Common myeloid progenitor, CD34-positive (primary cell): ENCODE data around the gene SLC28A2.
"Not testable (repeated sequence)": the region's sequence is repeated elsewhere in the genome, so short reads cannot be mapped to it uniquely, and the experiment has no call there.

ENCODE experiments used
- CTCF ChIA-PET: fragments of 350-600 bp; sonication (Branson Sonifier 250); formaldehyde crosslinking; loops from one replicate; lab custom pipeline; 2021; ENCODE audit warnings: antibody characterized with exemption; lab: Charles Lee
- POLR2A ChIA-PET: fragments of 350-600 bp; sonication (Branson Sonifier 250); formaldehyde crosslinking; loops from one replicate; lab custom pipeline; 2021; ENCODE audit warnings: antibody characterized with exemption; lab: Charles Lee
- DNase-seq, 3 donors: peaks; one replicate each; pipeline versions ENCODE4 v3.0.0 to v3.0.0-alpha.2; 2013
- H3K27ac ChIP-seq, 2 experiments: 1 replicate in 1 of 2; 2 replicates in 1 of 2; pipeline ENCODE4 v1.7.0; 2013; ENCODE audit warnings: inconsistent platforms in 2 of 2, low read length in 2 of 2, mild to moderate bottlenecking in 2 of 2, low read depth in 1 of 2, moderate library complexity in 1 of 2; ENCODE audit not compliant: severe bottlenecking in 2 of 2, insufficient read depth in 1 of 2, poor library complexity in 1 of 2
- H3K27me3 ChIP-seq, 5 experiments: replicated peaks in 2 of 5; 1 replicate in 3 of 5; 2 replicates in 2 of 5; pipeline versions ENCODE4 v1.6.1 to v1.7.0; 2013; ENCODE audit warnings: low read length in 4 of 5, mild to moderate bottlenecking in 2 of 5, moderate library complexity in 2 of 5, inconsistent platforms in 1 of 5; ENCODE audit not compliant: insufficient read depth in 5 of 5, control insufficient read depth in 4 of 5
- H3K36me3 ChIP-seq, 4 experiments: 1 replicate in 2 of 4; 2 replicates in 2 of 4; pipeline versions ENCODE4 v1.6.1 to v1.7.0; 2013; ENCODE audit warnings: low read length in 3 of 4, control low read depth in 1 of 4, mild to moderate bottlenecking in 1 of 4; ENCODE audit not compliant: control insufficient read depth in 4 of 4, insufficient read depth in 4 of 4
- H3K4me1 ChIP-seq, 4 experiments: 1 replicate in 3 of 4; 2 replicates in 1 of 4; pipeline versions ENCODE4 v1.6.1 to v1.7.1; 2013; ENCODE audit warnings: low read length in 3 of 4, mild to moderate bottlenecking in 3 of 4, control low read depth in 1 of 4, inconsistent platforms in 1 of 4, moderate library complexity in 1 of 4; ENCODE audit not compliant: control insufficient read depth in 4 of 4, insufficient read depth in 4 of 4; ENCODE audit errors: control extremely low read depth in 1 of 4
- H3K4me3 ChIP-seq, 7 experiments: 1 replicate in 4 of 7; 2 replicates in 3 of 7; pipeline versions ENCODE4 v1.5.1 to v1.7.0; 2013; ENCODE audit warnings: mild to moderate bottlenecking in 7 of 7, low read length in 6 of 7, moderate library complexity in 6 of 7, inconsistent platforms in 2 of 7, low read depth in 2 of 7, control low read depth in 1 of 7; ENCODE audit not compliant: insufficient read depth in 4 of 7, control insufficient read depth in 1 of 7; ENCODE audit errors: extremely low read depth in 1 of 7
- H3K9me3 ChIP-seq, 5 experiments: 1 replicate in 4 of 5; 2 replicates in 1 of 5; pipeline versions ENCODE4 v1.6.1 to v1.7.1; 2013; ENCODE audit warnings: low read length in 4 of 5, mild to moderate bottlenecking in 2 of 5, inconsistent platforms in 1 of 5, low read depth in 1 of 5, moderate library complexity in 1 of 5; ENCODE audit not compliant: control insufficient read depth in 4 of 5, insufficient read depth in 2 of 5; ENCODE audit errors: control extremely low read depth in 1 of 5
- WGBS: methylation state at CpG from one replicate; pipeline ENCODE4 v1.1.5; 2013; ENCODE audit not compliant: insufficient coverage; 5-methylcytosine and 5-hydroxymethylcytosine counted together

SLC28A2 gene

GRCh38 chr15:45298964-45299378 is 46.9 kb downstream of the SLC28A2 start:
- WGBS = 100% methylated on average over 2 of the region's 2 CpGs
- POLR2A ChIA-PET = not testable (repeated sequence)

DNA sequence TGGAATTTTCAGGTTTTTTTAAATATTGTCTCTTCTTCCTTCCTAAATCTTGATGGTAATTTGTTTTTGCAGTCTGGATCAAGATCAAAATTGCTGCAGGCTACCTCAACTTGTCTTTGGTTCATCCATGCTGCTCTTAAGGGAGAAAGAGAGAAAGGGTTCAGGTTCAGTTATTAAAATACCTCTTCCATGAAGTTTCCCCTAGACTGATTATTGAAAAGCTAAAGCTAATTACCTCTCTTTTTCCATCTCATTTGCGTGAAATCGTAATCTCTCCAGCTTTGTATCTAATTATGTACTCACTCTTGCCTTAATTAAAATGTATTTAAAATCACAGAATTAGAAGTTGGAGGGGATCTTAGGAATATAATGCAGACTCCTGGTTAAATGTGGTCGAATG is 52.7 kb downstream of the SLC28A2 start:
- no peak for DNase-seq
- ChIA-PET CTCF (interaction anchor here (0.7 to 2.3 kb wide), 5 partner anchors 10 to 141 kb away, joined by 3 to 14 read pairs (median 3); no protein-coding TSS in a partner anchor), POLR2A (no interaction called here)
- Histone ChIP-seq H3K4me1 (peaks cover 0 to 6% (median 0%) of the 10 kb centered on the region in 4 experiments), H3K27me3 (peaks cover 0 to 7% (median 2%) of the 10 kb centered on the region in 5 experiments), H3K4me3 (no peak overlapping the region), H3K36me3 (no peaks in the 10 kb centered on the region), H3K9me3 (peaks cover 0 to 9% (median 0%) of the 10 kb centered on the region in 5 experiments), H3K27ac (no peak overlapping the region)
- WGBS = no CpG with 5 or more reads among the region's 3 CpGs

More at GRCh38 chr15:45298964-45299378, 46.9 kb downstream of the SLC28A2 start:
- H3K9me3 ChIP-seq = peaks cover 0 to 13% (median 4%) of the 10 kb centered on the region in 5 experiments
- not testable (repeated sequence) for H3K36me3 ChIP-seq, DNase-seq, H3K27ac ChIP-seq, H3K4me3 ChIP-seq, H3K4me1 ChIP-seq, H3K27me3 ChIP-seq
- CTCF ChIA-PET = interaction anchor here (1.5 to 2.1 kb wide), 2 partner anchors 94 to 100 kb away, joined by 3 to 4 read pairs; no protein-coding TSS in a partner anchor

- no peak overlapping the region for H3K27ac ChIP-seq
- H3K27me3 ChIP-seq = peaks cover 0 to 7% (median 2%) of the 10 kb centered on the region in 5 experiments
- WGBS = 90% methylated on average over 2 of the region's 4 CpGs
- peaks cover 0 to 9% (median 0%) of the 10 kb centered on the region in 5 experiments for H3K9me3 ChIP-seq
- H3K4me3 ChIP-seq = no peak overlapping the region
- peaks cover 0 to 6% (median 0%) of the 10 kb centered on the region in 4 experiments for H3K4me1 ChIP-seq
- ChIA-PET POLR2A (no interaction called here), CTCF (interaction anchor here (0.6 to 1.2 kb wide), 2 partner anchors 26 to 31 kb away, joined by 3 read pairs; no protein-coding TSS in a partner anchor)
- DNase-seq = no peak
- H3K36me3 ChIP-seq = no peaks in the 10 kb centered on the region
These were observed 54.1 kb downstream of the SLC28A2 start for GRCh38 chr15:45306105-45306504.

DNA sequence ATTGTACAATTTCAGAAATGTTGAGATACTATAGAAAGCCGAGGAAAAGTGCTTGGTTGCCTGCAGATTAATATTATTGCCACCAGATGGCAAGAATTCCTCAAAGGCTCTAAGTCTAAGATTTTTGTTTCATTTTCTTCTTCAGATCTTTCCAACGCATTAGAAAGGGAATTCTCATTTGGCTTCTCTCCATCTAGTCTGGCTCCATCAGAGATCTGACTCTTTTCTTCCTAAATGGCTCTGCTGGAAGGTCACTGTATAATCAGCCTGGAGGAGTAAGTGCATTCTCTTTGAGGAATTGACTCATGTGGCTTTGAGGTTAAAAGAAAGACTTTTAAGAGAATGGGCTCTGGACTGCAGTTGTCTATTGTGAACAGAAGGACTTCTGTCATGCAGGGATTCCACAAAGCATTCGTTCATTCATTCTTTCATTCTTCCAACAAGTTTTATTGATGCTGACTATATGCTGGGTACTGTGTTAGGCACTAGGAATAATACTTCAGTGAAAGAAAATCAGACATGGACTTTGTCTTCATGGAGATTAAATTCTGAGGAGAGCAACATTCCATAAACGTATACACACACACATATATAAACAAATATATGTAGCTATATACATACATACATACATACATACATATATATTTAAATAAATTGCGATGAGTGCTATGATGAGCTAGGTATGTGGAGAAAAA is 55.3 kb downstream of the SLC28A2 start:
- H3K27me3 ChIP-seq = peaks cover 0 to 7% (median 2%) of the 10 kb centered on the region in 5 experiments
- POLR2A ChIA-PET = no interaction called here
- CTCF ChIA-PET = interaction anchor here (0.7 to 1.7 kb wide), 10 partner anchors 10 to 307 kb away, joined by 3 to 8 read pairs (median 3); no protein-coding TSS in a partner anchor
- H3K4me3 ChIP-seq = peak overlapping the region in 5 of 7 experiments; percentile 19 to 71 (median 50)
- peak; percentile 45 to 54 (median 54) for DNase-seq
- H3K27ac ChIP-seq = no peak overlapping the region
- 0% methylated on average over 2 of the region's 5 CpGs for WGBS
- peaks cover 0 to 6% (median 0%) of the 10 kb centered on the region in 4 experiments for H3K4me1 ChIP-seq
- no peaks in the 10 kb centered on the region for H3K36me3 ChIP-seq
- H3K9me3 ChIP-seq = peaks cover 0 to 6% (median 0%) of the 10 kb centered on the region in 5 experiments

DNA sequence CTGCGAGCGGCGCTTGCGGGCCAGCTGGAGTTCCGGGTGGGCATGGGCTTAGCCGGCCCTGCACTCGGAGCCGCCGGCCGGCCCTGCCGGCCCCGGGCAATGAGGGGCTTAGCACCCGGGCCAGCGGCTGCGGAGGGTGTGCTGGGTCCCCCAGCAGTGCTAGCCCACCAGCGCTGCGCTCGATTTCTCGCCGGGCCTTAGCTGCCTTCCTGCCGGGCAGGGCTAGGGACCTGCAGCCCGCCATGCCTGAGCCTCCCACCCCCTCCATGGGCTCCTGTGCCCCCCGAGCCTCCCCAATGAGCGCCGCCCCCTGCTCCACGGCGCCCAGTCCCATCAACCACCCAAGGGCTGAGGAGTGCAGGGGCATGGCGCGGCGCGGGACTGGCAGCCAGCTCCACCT is 62.1 kb downstream of the SLC28A2 start:
- H3K4me3 ChIP-seq, DNase-seq, H3K4me1 ChIP-seq, H3K27me3 ChIP-seq, H3K36me3 ChIP-seq, POLR2A ChIA-PET, H3K9me3 ChIP-seq, H3K27ac ChIP-seq: not testable (repeated sequence)
- 93% methylated on average over 21 of the region's 31 CpGs for WGBS
- CTCF ChIA-PET = interaction anchor here (1.2 to 1.7 kb wide), 3 partner anchors 63 to 116 kb away, joined by 3 to 13 read pairs (median 3); no protein-coding TSS in a partner anchor

GRCh38 chr15:45314960-45315359 is 62.9 kb downstream of the SLC28A2 start:
- peak; percentile 10 to 53 (median 44) for DNase-seq
- WGBS = 82% methylated on average over 13 of the region's 13 CpGs
- CTCF ChIA-PET = interaction anchor here (1.2 to 2.2 kb wide), 4 partner anchors 62 to 153 kb away, joined by 3 to 13 read pairs (median 6); no protein-coding TSS in a partner anchor
- Histone ChIP-seq H3K4me3 (no peak overlapping the region), H3K36me3 (no peaks in the 10 kb centered on the region), H3K4me1 (no peaks in the 10 kb centered on the region), H3K27ac (no peak overlapping the region), H3K9me3 (no peaks in the 10 kb centered on the region), H3K27me3 (no peaks in the 10 kb centered on the region)
- POLR2A ChIA-PET = no interaction called here
